RCC 7860 (cell line): ENCODE measurements around the gene MAP9.
"Not testable (repeated sequence)": the region's sequence is repeated elsewhere in the genome, so short reads cannot be mapped to it uniquely, and the experiment has no call there.

Experiments used
- DNase-seq: peaks from one replicate; pipeline ENCODE4 v3.0.0-alpha.2; 2015; ENCODE audit warnings: low spot score
- FAIRE-seq: peaks from 2 replicates; lab custom pipeline; 2012; peaks lifted over from hg19 to GRCh38; lab: Jason Lieb, UNC

Gene MAP9

GRCh38 chr4:155376387-155377268 is at the start of gene MAP9:
MAP9 (minus strand) TSS chr4:155376965; CDS start chr4:155375850, 1,115 bp downstream.
- no peak for FAIRE-seq
- DNase-seq: peak; percentile 81

- FAIRE-seq, DNase-seq: not testable (repeated sequence)
These were observed 48.0 kb upstream of the MAP9 start for GRCh38 chr4:155424778-155425177.

GRCh38 chr4:155423671-155424070 is 46.9 kb upstream of the MAP9 start:
- FAIRE-seq: no peak

GRCh38 chr4:155419266-155419665 is 42.5 kb upstream of the MAP9 start:
- FAIRE-seq (no peak), DNase-seq (no peak)

More at GRCh38 chr4:155423671-155424070, 46.9 kb upstream of the MAP9 start:
- DNase-seq: no peak

- DNase-seq: no peak
- no peak for FAIRE-seq
These were observed 38.9 kb upstream of the MAP9 start for GRCh38 chr4:155415662-155416061.

GRCh38 chr4:155413451-155413850 is 36.7 kb upstream of the MAP9 start:
- no peak for FAIRE-seq
- no peak for DNase-seq

GRCh38 chr4:155411546-155411945 is 34.8 kb upstream of the MAP9 start:
- DNase-seq (no peak), FAIRE-seq (no peak)

GRCh38 chr4:155408796-155409195 is 32.0 kb upstream of the MAP9 start:
- DNase-seq (no peak), FAIRE-seq (no peak)

GRCh38 chr4:155407480-155407879 is 30.7 kb upstream of the MAP9 start:
- no peak for DNase-seq

GRCh38 chr4:155405059-155405458 is 28.3 kb upstream of the MAP9 start:
- DNase-seq: no peak
- no peak for FAIRE-seq

More at GRCh38 chr4:155407480-155407879, 30.7 kb upstream of the MAP9 start:
- no peak for FAIRE-seq

GRCh38 chr4:155403886-155404285 is 27.1 kb upstream of the MAP9 start:
- DNase-seq (no peak), FAIRE-seq (no peak)

- FAIRE-seq (peak; percentile 56), DNase-seq (peak; percentile 46)
These were observed 26.2 kb upstream of the MAP9 start for GRCh38 chr4:155402941-155403340.

- FAIRE-seq: no peak
- DNase-seq: no peak
These were observed 24.1 kb upstream of the MAP9 start for GRCh38 chr4:155400893-155401292.

- FAIRE-seq (no peak), DNase-seq (no peak)
These were observed 23.4 kb upstream of the MAP9 start for GRCh38 chr4:155399974-155400697.

- no peak for FAIRE-seq
- peak; percentile 63 for DNase-seq
These were observed 15.9 kb upstream of the MAP9 start for GRCh38 chr4:155392481-155393184.

GRCh38 chr4:155391932-155392331 is 15.2 kb upstream of the MAP9 start:
- DNase-seq: no peak

GRCh38 chr4:155388162-155388561 is 11.4 kb upstream of the MAP9 start:
- no peak for DNase-seq
- no peak for FAIRE-seq

More at GRCh38 chr4:155391932-155392331, 15.2 kb upstream of the MAP9 start:
- no peak for FAIRE-seq

GRCh38 chr4:155383541-155383940 is 6.8 kb upstream of the MAP9 start:
- FAIRE-seq: no peak
- DNase-seq: no peak

- no peak for DNase-seq
- no peak for FAIRE-seq
These were observed 511 bp upstream of the MAP9 start for GRCh38 chr4:155377276-155377675.

- no peak for DNase-seq
- FAIRE-seq: peak; percentile 41
These were observed 5.2 kb downstream of the MAP9 start for GRCh38 chr4:155371432-155372043.

GRCh38 chr4:155367608-155368007 is 9.2 kb downstream of the MAP9 start:
- FAIRE-seq: no peak
- no peak for DNase-seq
